Fibroblast of lung (primary cell): ENCODE measurements around the gene CIITA. TPM values are rescaled to one million over a fixed set of nuclear protein-coding genes. Genes with fewer than 3 reads are reported as not detected.

Experiments
- DNase-seq, 2 donors: peaks; one replicate each; pipeline versions ENCODE4 v3.0.0 to v3.0.0-alpha.2; 2010; ENCODE audit warnings: low read depth in 2 of 2
- H2AFZ ChIP-seq: 2 replicates; pipeline ENCODE4 v1.5.1; 2012; ENCODE audit warnings: low read length, control low read depth, inconsistent platforms
- H3K27ac ChIP-seq: 2 replicates; pipeline ENCODE4 v1.5.1; 2011; ENCODE audit warnings: low read length, control low read depth; ENCODE audit not compliant: insufficient read depth
- H3K27me3 ChIP-seq: 2 replicates; pipeline ENCODE4 v1.5.1; 2011; ENCODE audit warnings: mild to moderate bottlenecking, low read length; ENCODE audit not compliant: control insufficient read depth, insufficient read depth
- H3K36me3 ChIP-seq: 2 replicates; pipeline ENCODE4 v1.5.1; 2011; ENCODE audit warnings: low read length; ENCODE audit not compliant: control insufficient read depth, insufficient read depth
- H3K4me1 ChIP-seq: 2 replicates; pipeline ENCODE4 v1.5.1; 2011; ENCODE audit warnings: low read length; ENCODE audit not compliant: control insufficient read depth, insufficient read depth; ENCODE audit errors: extremely low read depth
- H3K4me2 ChIP-seq: 2 replicates; pipeline ENCODE4 v1.5.1; 2011; ENCODE audit warnings: low read length, control low read depth; ENCODE audit not compliant: insufficient read depth; ENCODE audit errors: extremely low read depth
- H3K4me3 ChIP-seq, 4 experiments: fragments of 200-600 bp in 1 of 4; sonication (generic) in 1 of 4; replicated peaks in 1 of 4; 2 replicates each; pipeline ENCODE4 v1.5.1; 2011 to 2016; ENCODE audit warnings: low read length in 4 of 4, low read depth in 3 of 4, mild to moderate bottlenecking in 3 of 4, control low read depth in 2 of 4, inconsistent platforms in 1 of 4, mixed read lengths in 1 of 4; ENCODE audit not compliant: insufficient read depth in 1 of 4; ENCODE audit errors: control extremely low read depth in 1 of 4
- H3K79me2 ChIP-seq: 2 replicates; pipeline ENCODE4 v1.5.1; 2012; ENCODE audit warnings: mild to moderate bottlenecking, low read length, inconsistent platforms; ENCODE audit not compliant: control insufficient read depth, insufficient read depth
- H3K9ac ChIP-seq: 2 replicates; pipeline ENCODE4 v1.5.1; 2011; ENCODE audit warnings: mild to moderate bottlenecking, low read length, control low read depth; ENCODE audit not compliant: insufficient read depth
- H3K9me3 ChIP-seq: 2 replicates; pipeline ENCODE4 v1.5.1; 2012; ENCODE audit warnings: low read depth, low read length; ENCODE audit not compliant: control insufficient read depth, insufficient read depth
- H4K20me1 ChIP-seq: 2 replicates; pipeline ENCODE4 v1.5.1; 2011; ENCODE audit warnings: low read length; ENCODE audit not compliant: control insufficient read depth, insufficient read depth; ENCODE audit errors: extremely low read depth
- CTCF ChIP-seq, 2 donors: IDR thresholded peaks in 1 of 2; conservative IDR thresholded peaks in 1 of 2; 1 replicate in 1 of 2; 2 replicates in 1 of 2; pipeline ENCODE4 v1.5.1; 2011 to 2012; ENCODE audit warnings: low read length in 2 of 2, control low read depth in 1 of 2, inconsistent platforms in 1 of 2, low read depth in 1 of 2, mild to moderate bottlenecking in 1 of 2
- EZH2 ChIP-seq: IDR thresholded peaks from 2 replicates; pipeline ENCODE4 v1.5.1; 2012; ENCODE audit warnings: low read length, control low read depth, mild to moderate bottlenecking; ENCODE audit errors: missing control alignments
- polyA plus RNA-seq, 2 donors: library from polyadenylated mRNA; depleted of rRNA in 1 of 2; stranded (reverse) in 1 of 2; unstranded in 1 of 2; fragments of >200 nt; gene quantifications; 2 replicates each; pipeline ENCODE4 v1.2.1, GENCODE V29; 2011 to 2012; ENCODE audit warnings: missing spikeins in 1 of 2
- total RNA-seq: library from RNA; depleted of rRNA; stranded (reverse); fragments of >200 nt; gene quantifications from 2 replicates; pipeline ENCODE4 v1.2.1, GENCODE V29; 2014

CIITA gene
- total and polyA plus RNA-seq, 2 donors (not counting 1 experiment from before 2014, with no cell fraction given) = 0.27 to 0.66 TPM

DNA sequence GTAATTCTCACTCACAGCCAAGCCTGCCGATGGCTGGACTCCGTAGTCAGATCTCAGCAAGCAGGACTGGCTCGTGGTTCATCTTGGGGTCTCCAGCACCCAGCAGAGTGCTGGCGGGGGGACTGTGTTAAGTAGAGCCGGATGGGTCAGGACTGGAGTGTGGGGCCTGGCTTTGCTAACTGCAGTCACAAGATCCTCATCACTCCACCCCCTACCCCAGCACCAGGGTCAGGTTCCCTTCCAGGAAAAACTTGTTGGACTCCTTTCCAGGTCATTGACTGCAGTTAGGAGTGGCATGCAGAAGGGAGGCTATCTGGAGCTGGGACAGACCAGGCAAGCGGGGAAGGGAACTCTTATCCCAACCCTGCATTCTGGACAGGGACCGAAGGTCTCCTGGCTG lies 6.0 kb downstream of the CIITA start:
- H3K4me2 ChIP-seq = no peak overlapping the region
- no peak for TF ChIP-seq EZH2
- TF ChIP-seq CTCF (conservative IDR thresholded peaks at IDR 0.05 in 1 of 2, IDR thresholded peaks at IDR 0.05 in 1 of 2; ENCODE audit: low read depth in 1 of 2, low read length in 2 of 2) = no peak
- no peaks in the 10 kb centered on the region for H3K9me3 ChIP-seq
- H3K79me2 ChIP-seq = no peaks in the 10 kb centered on the region
- no peaks in the 10 kb centered on the region for H3K36me3 ChIP-seq
- H3K27me3 ChIP-seq = peaks cover 2% of the 10 kb centered on the region
- no peak overlapping the region for H3K4me3 ChIP-seq
- H3K27ac ChIP-seq = no peak overlapping the region
- H3K4me1 ChIP-seq = peaks cover 4% of the 10 kb centered on the region
- H4K20me1 ChIP-seq = no peaks in the 10 kb centered on the region
- H3K9ac ChIP-seq = no peak overlapping the region
- DNase-seq = no peak
- no peak overlapping the region for H2AFZ ChIP-seq

GRCh38 chr16:10885246-10885645 lies 8.2 kb downstream of the CIITA start:
- TF ChIP-seq EZH2 (no peak), CTCF (conservative IDR thresholded peaks at IDR 0.05 in 1 of 2, IDR thresholded peaks at IDR 0.05 in 1 of 2; ENCODE audit: low read depth in 1 of 2, low read length in 2 of 2) (no peak)
- no peak overlapping the region for H3K9ac ChIP-seq
- DNase-seq = no peak
- no peaks in the 10 kb centered on the region for H4K20me1 ChIP-seq
- no peaks in the 10 kb centered on the region for H3K79me2 ChIP-seq
- H3K4me1 ChIP-seq = no peaks in the 10 kb centered on the region
- H3K36me3 ChIP-seq = no peaks in the 10 kb centered on the region
- H3K27me3 ChIP-seq = peaks cover 8% of the 10 kb centered on the region
- H3K4me3 ChIP-seq = no peak overlapping the region
- H3K4me2 ChIP-seq = no peak overlapping the region
- H2AFZ ChIP-seq = no peak overlapping the region
- no peaks in the 10 kb centered on the region for H3K9me3 ChIP-seq
- no peak overlapping the region for H3K27ac ChIP-seq

DNA sequence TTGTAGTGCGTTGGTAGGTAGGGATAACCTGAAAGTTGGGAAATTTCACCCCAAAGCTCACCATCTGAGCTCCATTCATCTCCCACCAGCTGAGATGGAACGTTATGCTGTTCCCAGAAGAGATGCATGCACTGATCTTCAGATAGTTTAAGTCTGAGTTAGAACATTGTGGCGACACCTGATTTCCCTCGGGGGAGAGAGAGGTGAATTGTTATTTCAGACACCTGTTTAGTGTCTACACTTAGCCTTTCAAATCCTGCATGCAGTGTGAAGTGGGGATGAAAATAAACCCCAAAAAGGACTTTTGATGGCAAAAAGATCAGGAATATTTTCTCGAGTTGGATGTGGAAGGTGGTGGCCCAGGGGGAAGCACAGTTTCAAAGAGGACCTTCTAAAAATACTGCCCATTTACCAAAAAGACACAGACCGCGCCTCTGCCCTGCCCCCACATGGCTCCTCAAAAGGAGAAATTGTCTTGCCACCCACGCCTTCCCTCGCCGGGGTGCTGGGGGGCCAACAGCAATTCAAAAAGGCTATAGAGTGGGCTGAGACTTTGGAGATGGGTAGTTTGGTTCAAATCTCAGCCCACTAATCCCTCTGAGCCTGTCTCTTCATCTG lies 11.4 kb downstream of the CIITA start:
- TF ChIP-seq EZH2 (no peak), CTCF (conservative IDR thresholded peaks at IDR 0.05 in 1 of 2, IDR thresholded peaks at IDR 0.05 in 1 of 2; ENCODE audit: low read depth in 1 of 2, low read length in 2 of 2) (no peak)
- Histone ChIP-seq H3K4me1 (no peaks in the 10 kb centered on the region), H4K20me1 (no peaks in the 10 kb centered on the region), H3K79me2 (no peaks in the 10 kb centered on the region), H3K27ac (no peak overlapping the region), H3K9ac (no peak overlapping the region), H2AFZ (no peak overlapping the region), H3K27me3 (peaks cover 8% of the 10 kb centered on the region), H3K4me2 (no peak overlapping the region), H3K36me3 (no peaks in the 10 kb centered on the region), H3K9me3 (no peaks in the 10 kb centered on the region), H3K4me3 (no peak overlapping the region)
- DNase-seq = no peak
